Measurements from ENCODE around the gene APOO.
A peak's percentile ranks its signal among the peaks of the same experiment; 100 is the strongest.

Gene APOO

DNA sequence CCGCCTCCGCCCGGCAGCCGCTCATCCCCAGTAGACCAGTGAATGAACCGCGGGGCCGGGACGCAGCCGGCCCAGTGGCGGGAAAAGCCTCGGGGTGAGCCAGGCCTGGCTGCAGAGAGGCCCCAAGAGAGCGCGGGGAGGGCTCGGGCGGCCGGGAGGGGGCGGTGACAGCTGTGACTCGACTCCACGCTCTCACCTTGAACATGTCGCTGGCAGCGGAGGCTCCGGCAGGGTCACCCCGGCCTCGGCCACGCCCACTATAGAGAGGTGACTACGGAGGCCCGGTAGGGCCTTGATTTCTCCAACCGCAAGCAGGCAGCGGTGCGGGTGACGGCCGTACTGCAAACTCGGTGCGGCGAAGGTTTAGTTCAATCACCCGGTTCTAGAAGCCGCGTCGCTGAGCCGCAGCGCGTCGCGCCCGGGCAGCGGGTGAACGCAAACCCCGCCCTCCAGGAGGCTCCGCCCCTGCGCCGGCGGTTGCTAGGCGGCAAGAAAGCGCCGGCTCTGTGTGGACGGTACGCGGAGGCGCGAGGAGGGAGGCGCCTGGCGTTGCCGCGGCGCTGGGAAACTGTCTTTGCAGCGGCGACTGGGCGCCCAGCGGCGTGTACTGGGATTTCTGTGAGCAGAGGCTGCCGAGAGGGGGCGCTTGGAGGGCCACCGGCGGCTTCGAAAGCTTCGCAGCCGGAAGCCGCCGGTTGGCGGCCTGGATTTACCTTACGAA lies at the start of gene APOO, which contains the start of gene CXorf58:
APOO (minus strand) TSS at position 441 of the 721 bp plus-strand sequence; CDS start at position 205, 236 bp downstream.
CXorf58 (plus strand) TSS at position 509 of the 721 bp plus-strand sequence. CDS start 2,297 bp downstream, outside the sequence.
- peak; percentile 82 for DNase-seq (ENCODE audit: low read depth)

GRCh38 chrX:23954396-23954795 lies 46.7 kb upstream of the APOO start:
- DNase-seq (ENCODE audit: low read depth) = no peak

DNA sequence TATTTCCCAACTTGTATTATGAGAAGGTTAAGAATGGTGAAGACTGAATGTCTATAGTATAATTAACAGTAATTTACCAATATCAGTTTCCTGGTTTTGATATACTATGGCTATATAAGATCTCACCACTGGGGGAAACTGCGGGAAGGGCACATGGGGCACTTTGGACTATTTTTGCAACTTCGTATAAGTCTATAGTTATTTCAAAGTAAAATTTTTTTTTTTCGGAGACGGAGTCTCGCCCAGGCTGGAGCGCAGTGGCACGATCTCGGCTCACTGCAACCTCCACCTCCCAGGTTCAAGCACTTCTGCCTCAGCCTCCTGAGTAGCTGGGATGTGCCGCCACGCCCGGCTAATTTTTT lies 46.2 kb upstream of the APOO start:
- no peak for DNase-seq (ENCODE audit: low read depth)

GRCh38 chrX:23952984-23953907 lies 45.5 kb upstream of the APOO start:
- DNase-seq (ENCODE audit: low read depth) = peak; percentile 3

GRCh38 chrX:23952391-23952790 lies 44.7 kb upstream of the APOO start:
- DNase-seq (ENCODE audit: low read depth) = no peak

GRCh38 chrX:23945206-23945605 lies 37.5 kb upstream of the APOO start:
- DNase-seq (ENCODE audit: low read depth) = no peak

DNA sequence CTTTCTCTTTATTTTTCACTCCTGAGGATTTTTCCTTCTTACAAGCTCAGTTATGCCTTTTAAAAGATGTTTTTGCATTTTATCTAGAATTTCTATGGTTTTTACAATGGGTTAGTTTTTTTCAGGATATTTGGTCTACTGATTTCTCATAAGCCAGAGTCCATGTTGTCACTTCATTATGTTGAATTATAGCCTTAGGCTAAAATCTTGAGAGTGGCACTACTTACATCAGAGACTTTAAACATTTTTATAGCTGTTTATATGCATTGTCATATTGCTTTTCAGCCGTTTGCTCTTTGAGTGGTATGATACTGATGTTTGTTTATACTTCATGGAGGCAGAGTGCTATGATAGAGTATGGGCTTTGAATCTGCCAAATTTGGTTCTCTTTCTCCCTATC lies 36.5 kb upstream of the APOO start:
- no peak for DNase-seq (ENCODE audit: low read depth)

DNA sequence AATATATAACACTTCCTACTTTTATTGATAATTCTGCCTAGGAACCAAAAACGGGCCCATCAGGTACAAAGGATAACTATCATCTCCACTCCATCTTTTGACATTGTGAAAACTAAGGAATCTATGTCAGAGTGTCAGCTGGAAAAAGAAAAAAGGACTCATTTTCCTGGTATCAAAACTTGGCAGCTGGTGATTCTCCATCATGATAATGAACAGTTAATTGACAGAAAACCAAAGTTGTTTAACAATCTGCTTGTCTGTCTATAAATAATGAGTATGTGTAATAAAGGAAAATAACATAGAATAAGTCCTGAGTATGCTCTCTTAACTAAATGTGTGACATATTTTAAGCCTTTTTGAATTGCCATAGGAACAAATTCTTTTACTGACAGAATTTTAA lies 31.5 kb upstream of the APOO start:
- no peak for DNase-seq (ENCODE audit: low read depth)

DNA sequence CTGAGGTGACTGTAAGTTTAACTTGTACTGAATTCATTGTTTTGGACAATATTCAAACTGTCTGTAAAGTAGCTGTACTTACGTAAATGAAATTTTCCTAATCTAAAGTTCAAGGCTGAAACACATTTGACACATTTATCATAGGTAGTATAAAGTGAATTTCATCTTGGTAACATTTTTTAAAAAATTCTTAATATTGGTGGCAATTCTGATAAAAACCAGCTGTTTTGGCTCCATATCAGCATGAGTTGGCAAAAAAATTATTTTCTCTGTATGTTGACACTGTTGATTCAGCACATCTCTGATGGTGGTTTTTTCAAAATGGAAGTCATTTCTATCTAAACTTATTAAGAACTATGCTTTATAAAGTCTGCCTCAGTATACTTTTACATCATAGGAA lies 31.0 kb upstream of the APOO start:
- DNase-seq (ENCODE audit: low read depth) = no peak

DNA sequence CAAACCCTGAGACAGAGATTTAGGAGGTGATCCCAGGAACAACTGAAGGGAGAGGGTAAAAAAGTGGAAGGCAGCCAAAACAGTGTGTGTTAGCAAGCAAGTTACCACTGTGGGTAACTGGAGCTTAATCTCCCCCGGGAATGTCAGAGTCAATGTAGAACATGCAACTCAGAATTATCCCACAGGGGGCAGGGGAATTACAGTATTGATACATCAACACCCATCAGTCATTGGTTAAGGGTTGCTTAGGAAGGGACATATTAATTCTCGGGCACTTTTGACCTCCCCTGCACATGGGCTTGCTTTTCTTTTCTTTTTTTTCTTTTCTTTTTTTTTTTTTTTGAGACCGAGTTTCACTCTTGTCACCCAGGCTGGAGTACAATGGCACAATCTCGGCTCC lies 29.4 kb upstream of the APOO start:
- no peak for DNase-seq (ENCODE audit: low read depth)

DNA sequence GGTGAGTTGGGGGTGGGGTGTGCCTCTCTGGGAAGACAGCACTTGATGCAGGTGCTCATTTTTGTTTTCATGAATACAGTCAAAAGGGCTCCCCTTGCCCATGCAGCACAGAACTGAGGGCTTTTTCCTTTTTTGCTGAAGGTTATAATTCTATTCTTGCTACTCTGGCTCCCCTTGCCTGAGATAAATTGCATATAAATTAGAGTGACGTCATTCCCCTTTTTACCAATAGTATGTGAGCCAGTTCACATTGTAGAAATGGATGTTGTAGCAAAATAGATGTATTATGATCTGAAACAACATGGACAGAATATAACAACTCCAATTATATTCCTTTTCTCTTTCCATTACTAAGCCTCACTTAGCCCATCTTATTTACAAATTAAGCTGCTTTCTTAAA lies 28.4 kb upstream of the APOO start:
- no peak for DNase-seq (ENCODE audit: low read depth)

GRCh38 chrX:23935106-23935505 lies 27.4 kb upstream of the APOO start:
- no peak for DNase-seq (ENCODE audit: low read depth)

DNA sequence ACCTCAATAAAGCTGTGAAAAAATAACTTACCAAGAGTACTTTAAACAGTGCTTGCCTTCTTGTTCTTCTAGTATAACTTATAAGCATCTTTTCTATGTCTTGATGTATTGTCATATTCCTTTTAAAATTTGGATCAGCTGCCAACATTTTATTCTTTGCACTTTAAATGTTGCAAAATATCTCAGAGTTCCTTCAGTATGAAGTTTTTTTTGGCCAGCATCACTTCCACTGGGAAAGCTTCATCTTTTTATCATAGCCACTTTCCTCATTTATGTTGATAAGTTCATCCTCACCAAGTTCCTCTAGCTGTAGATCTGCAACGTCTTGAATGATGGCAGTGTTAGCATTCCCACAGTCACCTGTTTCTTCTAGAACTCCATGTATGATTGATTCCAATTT lies 24.3 kb upstream of the APOO start:
- DNase-seq (ENCODE audit: low read depth) = no peak

DNA sequence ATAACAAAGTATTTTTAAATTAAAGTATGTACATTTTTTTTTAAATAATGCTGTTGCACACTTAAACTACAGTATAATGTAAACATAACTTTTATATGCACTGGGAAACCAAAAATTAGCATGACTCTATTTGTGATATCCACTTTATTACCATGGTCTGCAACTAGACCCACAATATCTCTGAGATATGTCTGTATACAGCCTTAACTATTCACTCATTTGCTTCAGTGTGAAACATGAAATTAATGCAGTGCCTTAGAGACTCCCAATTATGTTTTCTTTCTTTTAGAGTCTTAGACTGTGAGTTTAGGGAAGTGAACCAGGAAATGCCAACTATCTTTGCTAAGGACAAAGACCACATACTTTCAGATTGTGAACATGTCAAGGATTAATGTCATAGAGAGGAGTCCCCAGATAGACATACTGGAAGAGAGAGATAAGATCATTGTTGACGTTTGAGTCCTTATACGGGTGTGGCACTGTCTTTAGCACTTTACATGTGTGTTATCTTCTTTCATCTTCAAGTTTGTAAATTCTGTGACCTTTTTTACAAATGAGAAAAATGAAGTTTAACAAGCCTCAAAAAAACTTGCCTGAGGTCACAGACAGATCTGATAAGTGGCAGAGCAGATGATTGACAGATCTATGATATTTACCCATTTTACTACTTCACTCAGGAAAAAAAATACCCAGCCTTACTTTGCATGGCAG lies 23.3 kb upstream of the APOO start:
- DNase-seq (ENCODE audit: low read depth) = no peak

DNA sequence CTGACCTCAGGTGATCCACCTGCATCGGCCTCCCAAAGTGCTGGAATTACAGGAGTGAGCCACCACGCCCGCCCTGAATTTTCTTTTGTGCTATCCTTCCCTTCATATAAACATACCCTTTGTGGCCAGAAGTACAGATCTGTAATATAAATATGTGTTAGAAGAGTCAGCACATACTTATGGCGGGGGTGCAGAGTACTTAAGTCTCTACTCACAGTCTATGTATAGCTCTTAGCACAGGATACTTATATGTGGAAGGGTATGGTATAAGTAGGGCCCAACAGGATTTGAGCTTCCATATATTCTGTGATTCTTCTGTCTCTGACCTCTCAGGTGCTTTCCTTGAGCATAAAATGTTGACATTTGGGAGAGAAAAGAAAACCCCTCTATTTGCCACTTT lies 18.3 kb upstream of the APOO start:
- no peak for DNase-seq (ENCODE audit: low read depth)

GRCh38 chrX:23919706-23920320 lies 12.1 kb upstream of the APOO start:
- DNase-seq (ENCODE audit: low read depth) = no peak

DNA sequence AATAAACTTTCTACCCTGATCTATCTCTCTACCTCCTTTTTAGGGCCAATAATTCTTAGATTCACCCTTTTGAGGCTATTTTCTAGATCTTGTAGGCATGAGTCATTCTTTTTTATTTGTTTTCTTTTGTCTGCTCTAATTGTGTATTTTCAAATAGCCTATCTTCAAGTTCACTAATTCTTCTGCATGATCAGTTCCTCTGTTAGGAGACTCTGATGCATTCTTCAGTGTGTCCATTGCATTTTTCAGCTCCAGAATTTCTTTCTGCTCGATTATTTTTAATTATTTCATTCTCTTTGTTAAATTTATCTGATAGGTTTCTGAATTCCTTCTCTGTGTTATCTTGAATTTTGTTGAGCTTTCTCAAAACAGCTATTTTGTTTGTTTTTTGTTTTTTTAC lies 11.4 kb upstream of the APOO start:
- no peak for DNase-seq (ENCODE audit: low read depth)

DNA sequence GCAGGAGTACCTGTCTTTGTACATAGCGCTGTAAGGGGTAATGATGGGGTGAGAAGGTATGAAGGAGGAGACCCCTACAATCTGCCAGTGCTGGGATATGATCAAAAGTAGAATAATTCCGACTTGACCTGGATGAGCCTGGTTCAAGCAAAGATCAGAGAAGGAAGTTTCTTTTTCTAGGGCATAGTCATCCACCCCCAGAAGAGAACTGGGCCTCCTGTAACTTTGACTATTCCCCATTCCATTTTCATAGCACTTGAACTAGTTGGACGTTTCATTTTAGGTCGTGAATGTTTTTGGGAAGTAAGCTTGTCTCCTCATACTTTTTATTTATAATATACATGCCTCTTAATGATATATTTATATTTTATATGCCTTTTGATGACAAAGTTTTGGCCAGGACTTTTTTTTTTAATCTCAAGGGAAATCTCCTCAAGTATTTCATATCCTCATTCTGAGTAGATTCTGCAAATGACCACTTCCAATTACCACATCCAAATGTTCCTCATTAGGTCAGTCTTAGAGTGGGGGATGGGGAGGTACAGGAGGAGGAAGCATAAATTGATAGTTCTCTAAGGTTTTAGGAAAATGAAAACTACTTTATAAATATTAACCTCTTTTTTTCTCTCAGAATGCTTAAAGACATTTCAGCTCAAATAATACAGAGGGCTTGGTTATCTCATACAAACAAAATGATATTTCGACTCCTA lies 3.5 kb upstream of the APOO start:
- no peak for DNase-seq (ENCODE audit: low read depth)

- DNase-seq (ENCODE audit: low read depth) = no peak
Measured at GRCh38 chrX:23908219-23909004, 674 bp upstream of the APOO start.

DNA sequence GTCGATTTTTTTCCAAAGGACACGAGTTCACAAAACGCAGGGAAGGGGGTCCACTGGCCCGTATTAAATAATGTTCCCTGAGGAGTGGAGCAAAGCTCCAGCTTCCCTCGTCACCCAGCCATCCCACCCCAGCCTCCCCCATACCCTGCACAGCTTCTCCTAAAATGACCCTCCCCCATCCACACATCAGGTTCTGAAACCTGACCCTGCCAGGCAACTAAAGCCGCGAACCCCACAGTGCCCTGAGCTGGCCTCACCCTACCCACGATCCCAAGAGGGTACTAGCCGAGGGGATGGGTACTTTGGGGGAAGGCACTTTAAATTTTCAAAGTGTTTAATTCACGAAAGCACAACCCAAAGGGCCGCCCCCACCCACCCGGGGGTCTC lies 634 bp downstream of the APOO start:
- no peak for DNase-seq (ENCODE audit: low read depth)

- DNase-seq (ENCODE audit: low read depth) = no peak
Measured at GRCh38 chrX:23904096-23904495, 3.6 kb downstream of the APOO start.

Data from stimulated activated CD8-positive, alpha-beta memory T cell treated with anti-CD3 and anti-CD28 coated beads, Interleukin-12 subunit alpha, Interleukin-12 subunit beta, amount 100 ng/mL, for 4 hours (primary cell).